ENCODE measurements around the gene IL1B. TPM values are rescaled to one million over a fixed set of nuclear protein-coding genes. Genes with fewer than 3 reads are reported as not detected.

Gene IL1B
- total RNA-seq, 1 experiment from 2014 or later: not detected

GRCh38 chr2:112798979-112799975 lies 37.3 kb downstream of the IL1B start:
- in situ Hi-C loops (cut with HindIII; ENCODE audit: low pct_unique_long_range_greater_than_20kb, low sequenced_read_pairs) (no loop called here), intact Hi-C loops (cut with micrococcal nuclease; ENCODE audit: unreplicated experiment) (no loop called here)
- H3K4me3 ChIP-seq (ENCODE audit: low read depth in 2 of 2, low read length in 2 of 2): no peak overlapping the region
- no peak for TF ChIP-seq TCF7L2 (IDR thresholded peaks at IDR 0.05; ENCODE audit: low read depth, low read length)
- TF ChIP-seq SIN3A (IDR thresholded peaks at IDR 0.05; ENCODE audit: borderline replicate concordance, insufficient read depth, low read depth, low read length): no peak
- TF ChIP-seq REST (IDR thresholded peaks at IDR 0.05; ENCODE audit: insufficient read depth in 1 of 2, low read depth in 2 of 2, low read length in 1 of 2): no peak
- TF ChIP-seq POLR2AphosphoS5 (IDR thresholded peaks at IDR 0.05; ENCODE audit: low read depth, low read length): no peak
- no peak for TF ChIP-seq CTCF (IDR thresholded peaks at IDR 0.05)
- H3K9me3 ChIP-seq (ENCODE audit: control insufficient read depth, insufficient read depth, low read depth, low read length): no peaks in the 10 kb centered on the region
- POLR2A ChIA-PET: no interaction called here
- no TSS peak for BruUV-seq (replicated peaks)
- ATAC-seq (no peak), DNase-seq (ENCODE audit: low read depth, low spot score) (no peak)
- no peaks in the 10 kb centered on the region for H3K4me1 ChIP-seq (ENCODE audit: control insufficient read depth, insufficient read depth, low read length)
- H3K27ac ChIP-seq (ENCODE audit: low read length): no peak overlapping the region
- H3K27me3 ChIP-seq (ENCODE audit: control insufficient read depth, insufficient read depth, low read length): no peaks in the 10 kb centered on the region
- CTCF ChIA-PET: no interaction called here
- no peaks in the 10 kb centered on the region for H3K36me3 ChIP-seq (ENCODE audit: control insufficient read depth, insufficient read depth, low read length)

- H3K4me1 ChIP-seq (ENCODE audit: control insufficient read depth, insufficient read depth, low read length): no peaks in the 10 kb centered on the region
- no TSS peak for BruUV-seq (replicated peaks)
- H3K27me3 ChIP-seq (ENCODE audit: control insufficient read depth, insufficient read depth, low read length): no peaks in the 10 kb centered on the region
- TF ChIP-seq REST (IDR thresholded peaks at IDR 0.05; ENCODE audit: insufficient read depth in 1 of 2, low read depth in 2 of 2, low read length in 1 of 2) (no peak), POLR2AphosphoS5 (IDR thresholded peaks at IDR 0.05; ENCODE audit: low read depth, low read length) (no peak), SIN3A (IDR thresholded peaks at IDR 0.05; ENCODE audit: borderline replicate concordance, insufficient read depth, low read depth, low read length) (no peak), CTCF (IDR thresholded peaks at IDR 0.05) (no peak), TCF7L2 (IDR thresholded peaks at IDR 0.05; ENCODE audit: low read depth, low read length) (no peak)
- no peak overlapping the region for H3K27ac ChIP-seq (ENCODE audit: low read length)
- in situ Hi-C loops (cut with HindIII; ENCODE audit: low pct_unique_long_range_greater_than_20kb, low sequenced_read_pairs): no loop called here
- no peaks in the 10 kb centered on the region for H3K9me3 ChIP-seq (ENCODE audit: control insufficient read depth, insufficient read depth, low read depth, low read length)
- no peaks in the 10 kb centered on the region for H3K36me3 ChIP-seq (ENCODE audit: control insufficient read depth, insufficient read depth, low read length)
- H3K4me3 ChIP-seq (ENCODE audit: low read depth in 2 of 2, low read length in 2 of 2): no peak overlapping the region
- ChIA-PET CTCF (no interaction called here), POLR2A (no interaction called here)
- no peak for DNase-seq (ENCODE audit: low read depth, low spot score)
- no peak for ATAC-seq
- intact Hi-C loops (cut with micrococcal nuclease; ENCODE audit: unreplicated experiment): no loop called here
These were observed 40.1 kb downstream of the IL1B start for GRCh38 chr2:112796486-112796885.
